ENCODE results near the gene ZNF326. TPM values are rescaled to one million over a fixed set of nuclear protein-coding genes. Genes with fewer than 3 reads are reported as not detected.
"Not testable (repeated sequence)": the region's sequence is repeated elsewhere in the genome, so short reads cannot be mapped to it uniquely, and the experiment has no call there.

Gene ZNF326
- polyA plus RNA-seq, 1 donor (not counting 4 experiments of a cell fraction or from before 2014, with no cell fraction given), result 22.7 TPM

DNA sequence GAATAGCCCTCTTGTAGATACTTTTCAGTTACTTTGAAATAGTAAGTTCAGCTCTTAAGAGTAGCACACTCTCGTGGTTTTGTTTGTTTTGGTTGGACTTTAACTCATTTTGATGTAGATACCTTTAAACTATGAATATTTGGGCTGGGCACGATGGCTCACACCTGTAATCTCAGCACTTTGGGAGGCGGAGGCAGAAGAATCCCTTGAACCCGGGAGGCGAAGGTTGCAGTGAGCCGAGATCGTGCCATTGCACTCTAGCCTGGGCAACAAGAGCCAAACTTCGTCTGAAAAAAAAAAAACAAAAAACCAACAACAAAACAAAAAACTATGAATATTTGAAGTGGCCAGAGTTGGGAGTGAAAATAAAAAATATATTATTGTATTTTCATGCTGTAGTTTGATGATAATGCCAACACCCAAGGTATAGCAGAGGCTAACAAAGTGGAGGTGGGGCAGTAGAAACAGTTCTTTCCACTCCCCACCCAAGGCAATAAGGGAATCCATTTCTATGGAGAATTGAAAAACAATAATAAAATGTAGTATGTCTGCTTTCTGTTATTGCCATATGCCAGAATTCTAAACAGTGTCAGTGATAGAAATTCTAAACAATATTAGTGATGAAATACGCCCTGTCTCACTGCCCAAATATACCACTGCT is 1.7 kb downstream of the ZNF326 start:
- DNase-seq (ENCODE audit: low read depth, low spot score) (no peak), FAIRE-seq (no peak)
- no peaks in the 10 kb centered on the region for H4K20me1 ChIP-seq (ENCODE audit: control insufficient read depth, extremely low read depth, insufficient read depth, low read length)
- dilution Hi-C loops (cut with MboI; ENCODE audit: extremely low pct_ligation_motif_present, low sequenced_read_pairs), result no loop called here
- H2AFZ ChIP-seq (ENCODE audit: control insufficient read depth, low read length), result no peak overlapping the region
- no peaks in the 10 kb centered on the region for H3K27me3 ChIP-seq (ENCODE audit: control insufficient read depth, extremely low read depth, insufficient read depth, low read length)
- H3K27ac ChIP-seq (ENCODE audit: control insufficient read depth, insufficient read depth, low read length), result peak overlapping the region; percentile 85
- H3K79me2 ChIP-seq (ENCODE audit: control insufficient read depth, insufficient read depth, low read length), result peaks cover 60% of the 10 kb centered on the region
- peak overlapping the region; percentile 63 to 89 (median 85) for H3K4me3 ChIP-seq (ENCODE audit: control insufficient read depth in 2 of 3, extremely low read depth in 1 of 3, insufficient read depth in 2 of 3, low read depth in 1 of 3, low read length in 3 of 3)
- peaks cover 22% of the 10 kb centered on the region for H3K4me1 ChIP-seq (ENCODE audit: control insufficient read depth, extremely low read depth, insufficient read depth, low read length)
- H3K9me1 ChIP-seq (ENCODE audit: control insufficient read depth, extremely low read depth, insufficient read depth, low read length), result no peaks in the 10 kb centered on the region
- peak overlapping the region; percentile 92 for H3K4me2 ChIP-seq (ENCODE audit: control insufficient read depth, extremely low read depth, insufficient read depth, low read depth, low read length)
- H3K36me3 ChIP-seq (ENCODE audit: control insufficient read depth in 2 of 2, extremely low read depth in 1 of 2, insufficient read depth in 2 of 2, low read length in 2 of 2), result peaks cover 3 to 4% of the 10 kb centered on the region in 2 experiments
- TF ChIP-seq, protein P1, sequence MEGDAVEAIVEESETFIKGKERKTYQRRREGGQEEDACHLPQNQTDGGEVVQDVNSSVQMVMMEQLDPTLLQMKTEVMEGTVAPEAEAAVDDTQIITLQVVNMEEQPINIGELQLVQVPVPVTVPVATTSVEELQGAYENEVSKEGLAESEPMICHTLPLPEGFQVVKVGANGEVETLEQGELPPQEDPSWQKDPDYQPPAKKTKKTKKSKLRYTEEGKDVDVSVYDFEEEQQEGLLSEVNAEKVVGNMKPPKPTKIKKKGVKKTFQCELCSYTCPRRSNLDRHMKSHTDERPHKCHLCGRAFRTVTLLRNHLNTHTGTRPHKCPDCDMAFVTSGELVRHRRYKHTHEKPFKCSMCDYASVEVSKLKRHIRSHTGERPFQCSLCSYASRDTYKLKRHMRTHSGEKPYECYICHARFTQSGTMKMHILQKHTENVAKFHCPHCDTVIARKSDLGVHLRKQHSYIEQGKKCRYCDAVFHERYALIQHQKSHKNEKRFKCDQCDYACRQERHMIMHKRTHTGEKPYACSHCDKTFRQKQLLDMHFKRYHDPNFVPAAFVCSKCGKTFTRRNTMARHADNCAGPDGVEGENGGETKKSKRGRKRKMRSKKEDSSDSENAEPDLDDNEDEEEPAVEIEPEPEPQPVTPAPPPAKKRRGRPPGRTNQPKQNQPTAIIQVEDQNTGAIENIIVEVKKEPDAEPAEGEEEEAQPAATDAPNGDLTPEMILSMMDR (optimal IDR thresholded peaks at IDR 0.05 in 1 of 3, IDR thresholded peaks at IDR 0.05 in 1 of 3, conservative IDR thresholded peaks at IDR 0.05 in 1 of 3; ENCODE audit: extremely low read depth in 1 of 3, insufficient read depth in 2 of 3, low read length in 3 of 3), result no peak
- TF ChIP-seq EZH2 (IDR thresholded peaks at IDR 0.05; ENCODE audit: low read length), result no peak
- no peaks in the 10 kb centered on the region for H3K9me3 ChIP-seq (ENCODE audit: control insufficient read depth, low read depth, low read length)
- peak overlapping the region; percentile 95 for H3K9ac ChIP-seq (ENCODE audit: control insufficient read depth, extremely low read depth, insufficient read depth, low read length)

DNA sequence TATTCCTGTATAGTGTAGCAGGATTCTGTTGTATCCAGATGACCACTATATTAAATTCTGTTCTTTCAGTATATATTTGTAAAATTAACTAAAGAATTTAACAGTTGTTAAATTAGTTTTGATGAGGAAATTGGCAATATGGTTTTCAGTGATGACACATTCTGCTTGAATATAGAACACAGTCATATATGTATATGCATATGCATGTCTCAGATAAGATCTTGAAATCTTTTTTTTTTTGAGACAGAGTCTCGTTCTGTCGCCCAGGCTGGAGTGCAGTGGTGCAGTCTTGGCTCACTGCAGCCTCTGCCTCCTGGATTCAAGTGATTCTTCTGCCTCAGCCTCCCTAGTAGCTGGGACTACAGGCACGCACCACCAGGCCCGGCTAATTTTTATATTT is 2.2 kb downstream of the ZNF326 start:
- peak overlapping the region in 2 of 3 experiments; percentile 85 to 89 for H3K4me3 ChIP-seq (ENCODE audit: control insufficient read depth in 2 of 3, extremely low read depth in 1 of 3, insufficient read depth in 2 of 3, low read depth in 1 of 3, low read length in 3 of 3)
- FAIRE-seq; H3K27ac ChIP-seq (ENCODE audit: control insufficient read depth, insufficient read depth, low read length); H3K36me3 ChIP-seq (ENCODE audit: control insufficient read depth in 2 of 2, extremely low read depth in 1 of 2, insufficient read depth in 2 of 2, low read length in 2 of 2); H2AFZ ChIP-seq (ENCODE audit: control insufficient read depth, low read length); dilution Hi-C loops (cut with MboI; ENCODE audit: extremely low pct_ligation_motif_present, low sequenced_read_pairs); H3K9me3 ChIP-seq (ENCODE audit: control insufficient read depth, low read depth, low read length); H4K20me1 ChIP-seq (ENCODE audit: control insufficient read depth, extremely low read depth, insufficient read depth, low read length); H3K9ac ChIP-seq (ENCODE audit: control insufficient read depth, extremely low read depth, insufficient read depth, low read length); H3K27me3 ChIP-seq (ENCODE audit: control insufficient read depth, extremely low read depth, insufficient read depth, low read length); H3K9me1 ChIP-seq (ENCODE audit: control insufficient read depth, extremely low read depth, insufficient read depth, low read length); DNase-seq (ENCODE audit: low read depth, low spot score): not testable (repeated sequence)
- peaks cover 62% of the 10 kb centered on the region for H3K79me2 ChIP-seq (ENCODE audit: control insufficient read depth, insufficient read depth, low read length)
- H3K4me2 ChIP-seq (ENCODE audit: control insufficient read depth, extremely low read depth, insufficient read depth, low read depth, low read length), result peak overlapping the region; percentile 92
- H3K4me1 ChIP-seq (ENCODE audit: control insufficient read depth, extremely low read depth, insufficient read depth, low read length), result peaks cover 16% of the 10 kb centered on the region

DNA sequence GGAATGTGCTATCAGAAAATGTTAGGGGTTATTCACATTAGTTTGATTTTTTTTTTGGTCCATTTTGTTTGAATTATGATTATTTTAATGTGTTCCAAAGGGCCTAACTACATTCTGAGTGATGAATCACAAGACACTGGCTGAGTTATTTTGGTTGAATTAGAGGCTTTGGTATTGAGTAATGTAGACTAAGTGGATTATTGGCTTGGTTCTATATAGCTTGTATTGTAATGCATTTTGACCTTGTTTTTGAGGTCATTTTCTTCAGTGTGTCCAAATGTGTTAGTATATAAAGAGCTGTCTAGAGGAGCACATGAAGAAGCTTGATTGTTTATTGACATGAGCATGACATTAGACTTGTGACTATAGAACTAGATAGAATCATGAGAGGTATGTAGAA is 3.4 kb downstream of the ZNF326 start:
- Histone ChIP-seq H3K4me1 (ENCODE audit: control insufficient read depth, extremely low read depth, insufficient read depth, low read length) (peaks cover 18% of the 10 kb centered on the region), H3K36me3 (ENCODE audit: control insufficient read depth in 2 of 2, extremely low read depth in 1 of 2, insufficient read depth in 2 of 2, low read length in 2 of 2) (peaks cover 3 to 4% of the 10 kb centered on the region in 2 experiments), H4K20me1 (ENCODE audit: control insufficient read depth, extremely low read depth, insufficient read depth, low read length) (no peaks in the 10 kb centered on the region), H3K4me3 (ENCODE audit: control insufficient read depth in 2 of 3, extremely low read depth in 1 of 3, insufficient read depth in 2 of 3, low read depth in 1 of 3, low read length in 3 of 3) (no peak overlapping the region), H2AFZ (ENCODE audit: control insufficient read depth, low read length) (no peak overlapping the region), H3K9me1 (ENCODE audit: control insufficient read depth, extremely low read depth, insufficient read depth, low read length) (no peaks in the 10 kb centered on the region), H3K9me3 (ENCODE audit: control insufficient read depth, low read depth, low read length) (no peaks in the 10 kb centered on the region), H3K4me2 (ENCODE audit: control insufficient read depth, extremely low read depth, insufficient read depth, low read depth, low read length) (no peak overlapping the region), H3K9ac (ENCODE audit: control insufficient read depth, extremely low read depth, insufficient read depth, low read length) (no peak overlapping the region), H3K79me2 (ENCODE audit: control insufficient read depth, insufficient read depth, low read length) (peaks cover 63% of the 10 kb centered on the region), H3K27ac (ENCODE audit: control insufficient read depth, insufficient read depth, low read length) (no peak overlapping the region), H3K27me3 (ENCODE audit: control insufficient read depth, extremely low read depth, insufficient read depth, low read length) (no peaks in the 10 kb centered on the region)
- dilution Hi-C loops (cut with MboI; ENCODE audit: extremely low pct_ligation_motif_present, low sequenced_read_pairs), result no loop called here
- FAIRE-seq (no peak), DNase-seq (ENCODE audit: low read depth, low spot score) (no peak)
- TF ChIP-seq EZH2 (IDR thresholded peaks at IDR 0.05; ENCODE audit: low read length), result no peak
- TF ChIP-seq, protein P1 (optimal IDR thresholded peaks at IDR 0.05 in 1 of 3, IDR thresholded peaks at IDR 0.05 in 1 of 3, conservative IDR thresholded peaks at IDR 0.05 in 1 of 3; ENCODE audit: extremely low read depth in 1 of 3, insufficient read depth in 2 of 3, low read length in 3 of 3), result no peak

Measured in keratinocyte (primary cell).